Measurements from ENCODE around the gene GCNT2.
"Not testable (repeated sequence)": the region's sequence is repeated elsewhere in the genome, so short reads cannot be mapped to it uniquely, and the experiment has no call there.

GCNT2 gene

DNA sequence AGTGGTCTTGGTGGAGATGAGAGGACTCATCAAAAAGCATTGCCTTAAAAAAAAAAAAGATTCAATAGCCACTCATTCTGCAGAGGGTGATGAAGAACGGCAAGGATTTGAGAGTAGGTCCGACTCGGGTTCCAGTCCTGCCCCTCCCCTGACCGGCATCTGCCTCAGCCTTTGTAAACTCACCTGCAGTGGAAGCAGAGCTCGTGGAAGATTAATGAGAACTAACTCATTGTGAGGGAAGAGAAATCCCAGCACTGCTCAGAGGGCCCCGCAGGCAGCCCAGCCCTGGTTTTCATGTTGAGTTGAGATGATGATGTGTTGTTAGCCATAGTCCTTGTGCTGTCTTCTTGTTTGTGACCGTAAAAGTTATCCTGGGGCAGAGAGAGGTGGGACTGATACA, 59.4 kb downstream of the GCNT2 start:
- no peak for DNase-seq (ENCODE audit: low read depth in 2 of 2)

DNA sequence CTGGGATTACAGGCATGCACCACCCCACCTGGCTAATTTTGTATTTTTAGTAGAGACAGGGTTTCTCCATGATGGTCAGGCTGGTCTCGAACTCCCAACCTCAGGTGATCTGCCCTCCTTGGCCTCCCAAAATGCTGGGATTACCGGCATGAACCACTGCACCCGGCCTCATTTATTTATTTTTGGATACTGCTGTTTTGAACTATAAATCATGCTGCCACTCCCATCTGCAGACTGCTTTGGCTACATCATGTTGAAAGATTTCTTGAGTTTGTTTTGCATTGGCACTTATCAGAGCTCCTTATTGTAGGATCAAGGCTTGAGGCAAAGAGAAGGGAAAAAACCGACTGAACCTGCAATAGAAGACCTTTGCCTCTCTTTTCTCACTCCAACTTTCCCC, 60.3 kb downstream of the GCNT2 start:
- DNase-seq (ENCODE audit: low read depth in 2 of 2) = not testable (repeated sequence)

DNA sequence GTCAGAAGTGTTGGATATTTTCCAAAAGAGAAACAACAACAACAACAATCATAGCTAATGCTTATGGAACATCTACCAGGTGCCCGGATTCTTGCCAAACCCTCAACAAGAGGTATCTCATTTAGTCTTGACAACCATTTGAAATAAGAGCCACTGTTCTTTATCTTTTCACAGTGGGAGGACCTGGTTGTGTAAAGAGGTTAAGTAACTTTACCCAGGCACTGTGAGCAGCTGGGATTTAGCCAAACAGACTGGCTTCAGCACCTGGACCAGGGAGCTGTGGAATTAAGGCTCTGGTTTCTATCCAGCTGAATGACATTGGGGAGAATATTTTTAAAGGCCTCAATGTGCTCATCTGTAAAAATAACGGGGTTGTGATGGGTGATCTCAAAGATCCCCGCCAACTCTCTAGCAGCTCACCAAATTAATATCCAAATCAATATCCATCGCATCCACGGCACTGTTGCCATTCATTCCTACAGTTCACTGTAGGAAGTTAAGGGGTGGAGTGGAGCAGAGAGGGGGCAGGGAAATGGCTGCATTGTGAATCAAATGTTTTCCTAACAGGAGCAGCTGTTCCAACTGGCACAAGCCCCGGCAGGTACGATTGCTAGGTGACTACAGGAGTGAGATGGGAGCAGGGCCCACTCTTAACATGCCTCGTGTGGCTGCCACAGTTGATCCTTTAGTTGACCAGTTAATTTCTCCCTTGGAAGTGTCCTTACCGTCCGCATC, 61.8 kb downstream of the GCNT2 start:
- no peak for DNase-seq (ENCODE audit: low read depth in 2 of 2)

DNA sequence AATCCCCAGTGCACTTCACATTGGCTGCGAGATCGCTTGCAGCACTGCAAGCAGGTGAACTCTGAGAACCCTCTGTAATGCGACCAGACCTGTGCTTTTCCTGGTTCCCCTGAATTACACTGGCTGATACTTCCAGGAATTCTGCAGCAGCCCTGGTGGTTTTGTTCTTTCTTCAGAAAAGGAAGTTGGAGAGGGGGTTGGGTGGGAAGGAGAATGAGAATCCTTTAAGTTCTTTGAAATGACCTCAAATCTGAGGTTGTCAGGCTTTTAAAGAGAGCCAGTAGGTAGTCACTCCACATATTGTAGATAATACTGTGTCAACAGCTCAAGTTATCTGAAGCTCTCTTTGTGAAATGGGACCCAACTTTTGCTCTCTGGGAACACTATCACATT, 62.4 kb downstream of the GCNT2 start:
- DNase-seq (ENCODE audit: low read depth in 2 of 2) = no peak

DNA sequence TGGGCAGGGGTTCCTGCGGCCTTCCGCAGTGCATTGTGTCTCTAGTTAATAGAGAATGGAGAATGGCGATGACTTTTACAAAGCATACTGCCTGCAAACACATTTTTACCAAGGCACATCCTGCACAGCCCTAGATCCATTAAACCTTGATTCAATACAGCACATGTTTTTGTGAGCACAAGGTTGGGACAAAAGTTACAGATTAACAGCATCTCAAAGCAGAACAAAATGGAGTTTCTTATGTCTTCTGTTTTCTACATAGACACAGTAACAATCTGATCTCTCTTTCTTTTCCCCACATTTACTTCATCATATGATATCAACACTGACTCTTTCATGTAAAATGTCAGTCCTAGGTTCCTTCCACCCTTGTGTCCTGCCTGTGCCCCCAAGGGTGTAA, 63.5 kb downstream of the GCNT2 start:
- no peak for DNase-seq (ENCODE audit: low read depth in 2 of 2)

DNA sequence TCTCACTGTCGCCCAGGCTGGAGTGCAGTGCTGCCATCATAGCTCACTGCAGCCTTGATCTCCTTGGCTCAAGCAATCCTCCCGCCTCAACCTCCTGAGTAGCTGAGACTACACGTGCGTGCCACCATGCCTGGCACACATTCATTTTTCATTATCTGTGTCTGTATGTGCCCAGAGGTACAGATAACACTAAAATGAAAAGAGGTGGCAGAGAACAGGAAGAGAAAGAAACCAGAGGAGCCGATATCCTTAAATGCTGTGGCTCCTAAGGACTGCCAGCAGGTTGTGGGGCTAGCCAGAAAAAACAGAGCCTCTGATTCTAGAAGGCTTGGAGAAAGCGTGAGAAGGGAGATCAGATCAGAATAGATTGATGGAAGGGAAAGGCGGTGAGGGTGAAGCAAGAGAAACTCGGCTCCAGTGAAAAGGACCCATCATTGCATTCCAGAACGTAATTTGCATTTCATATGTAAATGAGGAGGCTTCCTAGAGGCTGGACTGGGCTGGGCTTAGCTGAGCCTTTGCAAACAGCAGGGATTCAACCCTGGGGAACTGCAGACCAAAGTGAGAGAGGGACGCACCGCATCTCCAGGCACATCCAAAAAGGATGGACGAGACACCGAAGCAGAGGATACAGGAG, 64.2 kb downstream of the GCNT2 start:
- no peak for DNase-seq (ENCODE audit: low read depth in 2 of 2)

DNA sequence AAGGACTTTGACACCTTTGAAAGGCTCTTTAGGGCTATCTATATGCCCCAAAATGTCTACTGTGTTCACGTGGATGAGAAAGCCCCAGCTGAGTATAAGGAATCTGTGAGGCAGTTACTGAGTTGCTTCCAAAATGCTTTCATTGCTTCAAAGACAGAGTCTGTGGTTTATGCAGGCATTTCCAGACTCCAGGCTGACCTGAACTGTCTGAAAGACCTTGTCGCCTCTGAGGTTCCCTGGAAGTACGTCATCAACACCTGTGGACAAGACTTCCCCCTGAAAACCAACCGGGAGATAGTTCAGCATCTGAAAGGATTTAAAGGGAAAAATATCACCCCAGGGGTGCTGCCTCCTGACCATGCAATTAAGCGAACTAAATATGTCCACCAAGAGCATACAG, 65.2 kb downstream of the GCNT2 start:
- no peak for DNase-seq (ENCODE audit: low read depth in 2 of 2)

DNA sequence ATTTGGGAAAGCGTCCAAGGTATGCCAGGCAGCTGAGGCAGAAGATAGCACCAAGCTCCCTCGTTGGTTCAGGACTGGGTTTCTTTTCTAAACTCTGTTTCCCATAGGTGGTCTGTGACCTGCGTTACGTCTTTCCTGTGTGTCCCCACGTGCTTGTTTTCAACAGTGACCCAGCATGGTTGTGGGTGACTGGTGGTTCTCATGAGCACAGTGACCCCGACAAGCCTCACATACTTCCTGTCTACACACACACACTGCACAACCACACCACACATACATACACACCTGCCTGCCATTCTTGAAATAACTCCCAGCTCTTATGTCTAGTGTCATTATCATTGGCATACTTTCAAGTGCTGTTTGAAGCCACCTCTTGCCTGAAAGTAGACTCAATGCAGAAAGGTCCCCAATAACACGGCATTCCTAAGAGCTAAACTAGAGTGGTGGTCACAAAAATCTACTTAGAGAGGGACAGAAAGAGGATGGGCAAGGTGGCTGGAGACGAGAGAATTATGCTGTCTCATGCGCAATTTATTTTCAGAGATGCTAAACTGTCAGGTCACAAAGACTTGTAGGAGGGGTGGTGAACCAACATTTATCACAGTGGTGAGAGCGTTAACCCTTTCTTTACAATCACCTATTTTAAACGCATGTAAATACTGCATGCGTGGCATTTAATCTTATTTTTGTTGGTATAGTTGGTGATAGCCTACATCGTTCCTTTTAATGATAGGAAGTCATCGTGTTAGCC, 66.7 kb downstream of the GCNT2 start:
- DNase-seq (ENCODE audit: low read depth in 2 of 2) = no peak

DNA sequence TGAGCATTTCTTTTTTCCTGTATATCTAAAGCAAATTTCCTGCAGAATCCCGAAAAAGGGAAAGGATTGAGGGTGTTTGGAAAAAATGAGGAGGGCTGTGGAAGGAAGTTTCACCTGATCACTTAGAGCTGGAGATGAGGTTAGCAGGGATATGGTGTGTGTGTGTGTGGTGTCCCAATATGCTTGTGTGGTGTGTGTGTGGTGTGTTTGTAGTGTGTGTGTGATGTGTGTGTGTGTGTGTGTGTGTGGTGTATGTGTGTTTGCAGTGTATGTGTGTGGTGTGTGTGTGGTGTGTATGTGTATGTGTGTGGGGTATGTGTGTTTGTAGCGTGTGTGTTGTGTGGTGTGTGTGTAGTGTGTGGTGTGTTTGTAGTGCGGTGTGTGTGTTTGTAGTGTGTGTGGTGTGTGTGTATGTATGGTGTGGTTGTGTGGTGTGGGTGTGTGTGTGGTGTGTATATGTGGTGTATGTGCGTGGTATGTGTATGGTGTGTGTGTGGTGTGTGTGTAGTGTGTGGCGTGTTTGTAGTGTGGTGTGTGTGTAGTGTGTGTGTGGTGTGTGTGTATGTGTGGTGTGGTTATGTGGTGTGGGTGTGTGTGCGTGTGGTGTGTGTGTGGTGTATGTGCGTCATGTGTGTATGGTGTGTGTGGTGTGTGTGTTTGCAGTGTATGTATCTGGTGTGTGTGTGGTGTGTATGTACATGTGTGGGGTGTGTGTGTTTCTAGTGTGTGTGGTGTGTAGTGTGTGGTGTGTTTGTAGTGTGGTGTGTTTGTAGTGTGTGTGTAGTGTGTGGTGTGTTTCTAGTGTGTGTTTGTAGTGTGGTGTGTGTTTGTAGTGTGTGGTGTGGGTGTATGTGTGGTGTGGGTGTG, 67.6 kb downstream of the GCNT2 start:
- DNase-seq (ENCODE audit: low read depth in 2 of 2) = no peak

DNA sequence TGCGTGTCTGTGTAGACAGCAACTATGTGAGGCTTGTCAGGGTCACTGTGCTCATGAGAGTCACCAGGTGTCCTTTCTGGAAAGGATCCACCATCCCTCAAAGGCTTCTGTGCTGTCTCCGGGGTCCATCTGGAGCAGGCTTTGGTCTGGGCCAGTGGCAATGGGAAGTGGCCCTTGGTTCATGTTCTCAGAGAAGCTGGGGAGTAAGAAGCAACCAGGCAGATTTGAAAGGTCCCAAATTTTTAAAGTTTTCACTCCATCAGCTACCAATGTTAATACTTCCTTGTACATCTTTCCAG, 68.2 kb downstream of the GCNT2 start:
- DNase-seq (ENCODE audit: low read depth in 2 of 2) = no peak

DNA sequence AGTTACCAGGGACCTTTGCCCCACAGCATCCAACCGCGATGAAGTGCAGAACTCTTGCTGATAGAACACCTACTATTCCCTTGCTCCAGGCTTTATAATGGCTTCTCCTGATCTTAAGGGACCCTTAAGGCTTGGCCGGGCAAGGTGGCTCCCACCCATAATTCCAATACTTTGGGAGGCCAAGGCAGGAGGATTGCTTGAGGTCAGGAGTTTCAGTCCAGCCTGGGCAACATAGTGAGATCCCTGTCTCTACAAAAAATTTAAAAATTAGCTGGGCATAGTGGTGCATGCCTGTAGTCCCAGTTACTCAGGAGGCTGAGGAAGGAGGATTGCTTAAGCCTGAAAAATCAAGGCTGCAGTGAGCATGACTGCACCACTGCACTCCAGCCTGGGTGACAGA, 68.8 kb downstream of the GCNT2 start:
- DNase-seq (ENCODE audit: low read depth in 2 of 2) = no peak

DNA sequence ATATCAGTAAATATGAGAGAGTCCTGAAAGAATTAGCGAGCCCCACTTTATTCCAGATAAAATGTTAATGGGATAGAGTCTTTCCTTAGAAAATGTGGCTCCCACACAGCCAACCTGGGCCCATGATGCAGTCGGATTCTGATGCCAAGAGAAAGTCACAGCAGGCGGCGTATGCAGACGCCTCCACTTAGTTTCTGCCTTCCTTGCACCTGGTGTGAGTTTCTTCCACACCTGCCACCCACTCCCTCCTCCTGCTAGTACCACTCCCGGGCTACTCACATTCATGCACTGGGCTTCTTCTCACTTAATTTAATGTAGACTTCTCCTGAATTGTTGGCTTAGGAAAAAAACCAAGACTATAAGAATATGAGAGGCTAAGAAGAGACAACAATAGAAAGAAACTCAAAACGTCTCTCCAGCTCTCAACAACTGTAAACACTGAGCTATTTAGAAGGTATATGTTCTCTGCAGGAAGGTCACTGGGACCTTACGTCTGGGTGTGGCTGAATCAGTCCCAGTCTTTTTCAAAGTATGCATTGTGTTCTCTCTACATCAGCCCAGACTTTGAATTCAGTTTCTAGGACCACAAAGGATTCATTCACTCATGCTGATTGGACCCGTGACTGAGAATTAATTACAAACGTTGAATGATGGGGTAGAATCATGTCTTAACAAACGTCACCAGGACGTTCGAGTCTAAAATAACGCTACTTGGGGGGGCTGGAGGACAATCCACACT, 70.4 kb downstream of the GCNT2 start:
- no peak for DNase-seq (ENCODE audit: low read depth in 2 of 2)

DNA sequence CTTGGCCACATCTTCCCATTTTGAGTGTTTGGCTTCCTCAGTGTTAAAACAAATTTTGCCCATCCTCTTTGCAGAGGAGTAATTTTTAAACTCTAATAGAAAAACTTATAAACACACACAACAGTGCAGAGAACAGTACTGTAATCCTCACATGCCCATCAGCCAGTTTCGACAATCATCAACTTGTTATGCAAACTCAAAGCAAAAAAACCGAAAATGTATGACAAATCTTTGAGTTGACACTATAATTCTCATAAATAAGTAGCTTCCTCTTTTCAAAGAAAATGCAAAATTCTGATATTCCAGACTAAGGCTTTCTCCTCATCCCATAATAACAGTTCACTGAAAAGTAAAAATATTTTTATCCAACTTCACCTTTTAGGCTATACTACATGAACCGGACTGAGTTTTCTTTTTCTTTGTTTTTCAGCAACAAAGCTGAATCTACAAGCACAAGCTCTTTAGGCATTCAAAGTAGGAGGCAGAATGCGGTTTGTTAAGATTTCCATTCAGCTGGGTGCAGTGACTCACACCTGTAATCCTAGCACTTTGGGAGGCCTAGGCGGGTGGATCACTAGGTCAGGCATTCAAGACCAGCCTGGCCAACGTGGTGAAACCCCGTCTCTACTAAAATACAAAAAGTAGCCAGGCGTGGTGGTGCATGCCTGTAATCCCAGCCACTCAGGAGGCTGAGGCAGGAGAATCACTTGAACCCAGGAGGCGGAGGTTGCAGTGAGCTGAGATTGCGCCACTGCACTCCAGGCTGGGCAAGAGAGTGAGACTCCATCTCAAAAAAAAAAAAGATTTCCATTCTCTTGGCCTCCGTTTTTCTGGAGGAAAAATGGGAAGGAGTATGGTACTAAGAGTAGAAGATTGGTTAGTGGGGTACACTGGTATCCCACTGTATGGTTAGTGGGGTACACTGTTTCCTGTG, 74.8 kb downstream of the GCNT2 start:
- no peak for DNase-seq (ENCODE audit: low read depth in 2 of 2)

DNA sequence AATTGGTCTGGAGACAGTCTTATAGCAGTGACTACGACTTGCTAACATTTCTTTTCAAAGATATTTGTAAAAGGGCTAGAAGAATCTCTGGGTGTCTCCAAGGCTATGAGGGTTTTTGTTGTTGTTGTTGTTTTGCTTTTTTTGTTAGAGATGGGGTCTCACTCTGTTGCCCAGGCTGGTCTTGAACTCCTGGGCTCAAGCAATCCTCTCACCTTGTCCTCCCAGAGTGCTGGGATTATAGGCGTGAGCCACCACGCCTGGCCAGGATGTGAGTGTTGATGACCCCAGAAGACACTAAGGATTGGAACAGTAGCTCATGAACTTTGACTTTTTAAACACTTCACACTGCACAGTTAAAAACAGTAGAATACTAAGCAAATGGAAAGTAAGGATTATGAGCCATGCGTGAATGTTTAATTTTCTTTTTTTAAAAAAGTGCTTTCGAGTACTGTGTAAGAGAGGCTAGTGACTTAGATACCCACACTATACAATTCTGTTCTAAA, 76.4 kb downstream of the GCNT2 start:
- DNase-seq (ENCODE audit: low read depth in 2 of 2) = no peak

DNA sequence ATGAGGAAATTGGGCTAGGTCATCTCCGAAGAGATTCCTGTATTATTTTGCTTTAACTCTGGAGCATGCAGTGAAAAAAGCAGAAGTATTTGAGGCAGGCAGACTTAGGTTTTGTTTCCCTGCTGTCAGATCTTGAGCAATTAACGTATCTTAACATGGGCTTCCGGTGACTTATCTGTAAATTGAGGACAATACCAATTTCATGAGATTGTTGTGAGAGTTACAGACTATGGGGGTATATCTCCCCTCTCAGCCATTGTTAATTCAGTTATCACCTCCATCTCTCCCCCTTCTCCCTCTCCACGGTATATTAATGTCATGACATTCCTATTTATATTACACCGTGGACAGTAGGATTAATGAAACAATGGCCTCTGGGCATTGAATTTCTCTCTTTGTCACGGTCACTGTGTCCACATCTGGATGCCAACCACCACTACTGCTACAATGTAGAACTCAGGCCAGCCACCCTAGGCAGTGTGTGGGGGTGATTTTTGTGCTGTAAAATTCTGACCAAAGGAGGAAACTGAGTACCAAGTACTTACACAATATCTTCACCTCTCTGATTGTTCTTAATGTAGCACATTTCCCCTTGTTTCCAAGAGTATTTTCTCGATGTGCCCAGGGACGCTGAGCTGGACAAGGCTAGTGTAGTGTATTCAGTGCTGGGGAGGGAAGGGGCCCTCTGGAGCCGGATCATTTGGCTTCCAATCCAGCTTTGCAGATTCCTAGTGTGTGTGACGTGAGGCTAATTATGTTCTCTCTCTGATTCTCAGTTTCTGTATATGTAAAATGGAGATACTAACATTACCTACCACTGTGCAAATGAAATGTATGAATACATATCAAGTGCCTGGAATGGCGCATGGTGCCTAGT, 77.2 kb downstream of the GCNT2 start:
- no peak for DNase-seq (ENCODE audit: low read depth in 2 of 2)

DNA sequence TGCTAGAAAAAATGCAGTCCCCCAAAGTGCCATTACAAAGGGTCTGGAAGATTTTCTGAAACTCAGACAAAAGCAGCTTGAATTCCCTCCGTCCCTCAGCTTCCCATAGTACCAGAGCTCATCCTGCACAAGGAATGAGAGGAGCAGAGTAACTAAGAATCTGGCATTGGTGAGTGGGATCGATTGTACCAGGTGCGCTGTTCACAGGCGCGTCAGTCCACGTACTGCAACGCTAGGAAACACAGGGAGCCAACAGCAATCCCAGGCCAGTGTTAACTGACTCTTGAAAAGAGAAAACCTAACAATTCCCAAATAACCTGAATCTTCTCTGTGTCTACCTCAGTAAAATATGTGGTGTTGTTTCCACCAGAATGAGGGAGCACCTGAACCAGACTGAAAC, 77.9 kb downstream of the GCNT2 start:
- no peak for DNase-seq (ENCODE audit: low read depth in 2 of 2)

DNA sequence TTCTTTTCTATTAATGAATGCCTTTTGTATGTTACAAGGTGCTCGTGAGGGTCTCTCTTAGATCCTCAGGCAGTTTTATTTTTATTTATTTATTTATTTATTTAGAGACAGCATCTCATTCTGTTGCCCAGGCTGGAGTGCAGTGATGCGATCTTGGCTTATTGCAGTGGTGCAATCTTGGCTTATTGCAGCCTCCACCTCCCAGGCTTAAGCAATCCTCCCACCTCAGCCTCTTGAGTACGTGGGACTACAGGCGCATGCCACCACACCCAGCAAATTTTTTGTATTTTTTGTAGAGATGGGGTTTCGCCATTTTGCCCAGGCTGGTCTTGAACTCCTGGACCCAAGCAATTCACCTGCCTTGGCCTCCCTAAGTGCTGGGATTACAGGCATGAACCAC, 79.5 kb downstream of the GCNT2 start:
- not testable (repeated sequence) for DNase-seq (ENCODE audit: low read depth in 2 of 2)

DNA sequence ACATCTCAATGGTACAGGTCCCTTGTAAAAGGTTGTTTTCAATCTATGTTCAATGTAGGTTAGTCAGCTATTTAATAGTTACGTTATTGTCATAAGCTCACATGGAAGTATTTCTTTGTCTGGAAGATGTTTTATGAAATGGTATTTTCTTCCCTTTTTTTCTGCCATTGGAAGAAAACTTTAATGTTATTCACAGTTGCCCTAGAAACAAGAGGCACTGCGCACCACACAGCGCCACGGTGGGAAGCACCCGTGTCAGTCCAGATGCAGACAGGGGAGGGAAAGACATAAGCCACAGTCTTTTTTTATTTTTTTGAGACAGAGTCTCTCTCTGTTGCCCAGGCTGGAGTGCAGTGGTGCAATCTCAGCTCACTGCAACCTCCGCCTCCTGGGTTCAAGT, 82.1 kb downstream of the GCNT2 start:
- DNase-seq (ENCODE audit: low read depth in 2 of 2) = no peak

DNA sequence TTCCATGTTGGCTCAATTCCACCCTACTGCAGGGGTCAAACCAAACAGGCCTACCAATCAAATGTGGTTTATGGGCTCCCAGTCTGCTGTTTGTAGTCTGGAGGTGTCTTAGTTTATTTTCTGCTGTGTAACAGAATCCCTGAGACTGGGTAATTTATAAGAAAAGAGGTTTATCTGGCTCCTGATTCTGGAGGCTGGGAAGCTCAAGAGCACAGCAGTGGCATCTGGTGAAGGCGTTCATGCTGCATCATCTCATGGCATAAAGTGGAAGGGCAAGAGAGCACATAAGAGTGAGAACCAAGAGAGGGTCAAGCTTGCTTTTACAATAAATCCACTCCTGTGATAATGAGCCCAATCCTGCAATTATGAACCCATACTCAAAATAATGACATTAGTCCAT, 87.9 kb downstream of the GCNT2 start:
- DNase-seq (ENCODE audit: low read depth in 2 of 2) = no peak

Data from stimulated activated CD4-positive, alpha-beta T cell treated with anti-CD3 and anti-CD28 coated beads, Interleukin-15, amount 100 ng/mL, for 48 hours (primary cell).